SU-DHL-6 (cell line): ENCODE results near the gene IFIT2.

Source experiments
- H2AFZ ChIP-seq: fragments of 200-600 bp; sonication (generic); 2 replicates; pipeline ENCODE4 v1.6.1; 2014; ENCODE audit warnings: low read depth, mild to moderate bottlenecking, moderate library complexity, mixed read lengths, antibody characterized with exemption, low read length; ENCODE audit not compliant: severe bottlenecking
- H3F3A ChIP-seq: fragments of 200-600 bp; shearing (Covaris generic); 2 replicates; pipeline ENCODE4 v1.6.0; 2016; ENCODE audit warnings: antibody characterized with exemption, mild to moderate bottlenecking; ENCODE audit not compliant: insufficient read depth
- H3K27ac ChIP-seq: fragments of 200-600 bp; sonication (generic); 2 replicates; pipeline ENCODE4 v1.5.1; 2016; ENCODE audit warnings: low read depth, mild to moderate bottlenecking, low read length, moderate library complexity, mixed read lengths
- H3K27me3 ChIP-seq: fragments of 200-600 bp; sonication (generic), shearing (Covaris generic); 2 replicates; pipeline ENCODE4 v1.6.0; 2014; ENCODE audit warnings: mild to moderate bottlenecking, low read length
- H3K36me3 ChIP-seq: fragments of 200-600 bp; sonication (generic); 2 replicates; pipeline ENCODE4 v1.6.1; 2014; ENCODE audit warnings: mild to moderate bottlenecking, low read length, mixed read lengths
- H3K4me2 ChIP-seq: fragments of 300-600, 200-600 bp; shearing (Covaris generic), sonication (generic); 2 replicates; pipeline ENCODE4 v1.6.0; 2014; ENCODE audit warnings: low read length, low read depth, mild to moderate bottlenecking; ENCODE audit not compliant: poor library complexity, severe bottlenecking
- H3K4me3 ChIP-seq: fragments of 200-600 bp; sonication (generic); 2 replicates; pipeline ENCODE4 v1.5.1; 2014; ENCODE audit warnings: antibody characterized with exemption, low read length, mild to moderate bottlenecking, mixed read lengths; ENCODE audit not compliant: insufficient read depth, poor library complexity, severe bottlenecking
- H3K79me2 ChIP-seq: fragments of 200-600 bp; sonication (generic); 2 replicates; pipeline ENCODE4 v1.6.1; 2014; ENCODE audit warnings: mild to moderate bottlenecking, low read length, moderate library complexity; ENCODE audit not compliant: insufficient read depth
- H3K9ac ChIP-seq: fragments of 200-600 bp; sonication (generic); 2 replicates; pipeline ENCODE4 v1.7.0; 2014; ENCODE audit warnings: mild to moderate bottlenecking, low read length
- H3K9me2 ChIP-seq: fragments of 200-600 bp; sonication (generic); replicated peaks from 2 replicates; pipeline ENCODE4 v1.6.1; 2014; ENCODE audit warnings: low read length; ENCODE audit not compliant: insufficient read depth
- H3K9me3 ChIP-seq: fragments of 200-600 bp; sonication (generic); 2 replicates; pipeline ENCODE4 v1.6.1; 2014; ENCODE audit warnings: low read length, mixed read lengths; ENCODE audit not compliant: insufficient read depth
- H4K20me1 ChIP-seq: fragments of 200-600 bp; sonication (generic); 2 replicates; pipeline ENCODE4 v1.6.1; 2014; ENCODE audit warnings: low read depth, mild to moderate bottlenecking, antibody characterized with exemption, low read length, moderate library complexity, mixed read lengths
- CTCF ChIP-seq: fragments of 200-600 bp; sonication (generic); IDR thresholded peaks from one replicate; pipeline ENCODE4 v1.5.1; 2017; ENCODE audit warnings: antibody characterized with exemption, mild to moderate bottlenecking, low read length, moderate library complexity; ENCODE audit not compliant: insufficient read depth, poor library complexity, severe bottlenecking
- EZH2phosphoT487 ChIP-seq: fragments of 200-600 bp; sonication (generic), shearing (Covaris generic); conservative IDR thresholded peaks from 2 replicates; pipeline ENCODE4 v1.6.1; 2018; ENCODE audit warnings: mild to moderate bottlenecking, antibody characterized with exemption, low read length, moderate library complexity, mixed read lengths

IFIT2 gene

GRCh38 chr10:89301232-89301631, 614 bp upstream of the IFIT2 start:
- Histone ChIP-seq H3K27ac (no peak overlapping the region), H3K4me3 (peak overlapping the region; percentile 33), H2AFZ (no peak overlapping the region)

GRCh38 chr10:89302625-89303024, 779 bp downstream of the IFIT2 start:
- no peaks in the 10 kb centered on the region for H3K9me3 ChIP-seq
- no peaks in the 10 kb centered on the region for H3K9me2 ChIP-seq
- H3K79me2 ChIP-seq = no peaks in the 10 kb centered on the region
- no peak overlapping the region for H2AFZ ChIP-seq
- TF ChIP-seq EZH2phosphoT487 (no peak), CTCF (no peak)
- no peaks in the 10 kb centered on the region for H3K27me3 ChIP-seq
- no peaks in the 10 kb centered on the region for H3K36me3 ChIP-seq
- H3K9ac ChIP-seq = 0 out of 2 replicates have a peak overlapping the region, but pooled peaks have one; percentile 4
- peak overlapping the region; percentile 57 for H3K4me2 ChIP-seq
- no peak overlapping the region for H3K4me3 ChIP-seq
- no peak overlapping the region for H3K27ac ChIP-seq
- H3F3A ChIP-seq = 0 out of 2 replicates have a peak, but pooled peaks cover 3% of the 10 kb centered on the region
- H4K20me1 ChIP-seq = no peaks in the 10 kb centered on the region

More at GRCh38 chr10:89301232-89301631, 614 bp upstream of the IFIT2 start:
- H3F3A ChIP-seq = 0 out of 2 replicates have a peak, but pooled peaks cover 3% of the 10 kb centered on the region
- no peaks in the 10 kb centered on the region for H4K20me1 ChIP-seq
- TF ChIP-seq CTCF = no peak
- no peak for TF ChIP-seq EZH2phosphoT487
- H3K79me2 ChIP-seq = no peaks in the 10 kb centered on the region
- peak overlapping the region; percentile 57 for H3K4me2 ChIP-seq
- no peak overlapping the region for H3K9ac ChIP-seq
- H3K9me2 ChIP-seq = no peaks in the 10 kb centered on the region
- H3K27me3 ChIP-seq = no peaks in the 10 kb centered on the region
- H3K9me3 ChIP-seq = no peaks in the 10 kb centered on the region
- no peaks in the 10 kb centered on the region for H3K36me3 ChIP-seq

- H3K79me2 ChIP-seq = no peaks in the 10 kb centered on the region
- H3K9me2 ChIP-seq = no peaks in the 10 kb centered on the region
- no peaks in the 10 kb centered on the region for H3K9me3 ChIP-seq
- no peak overlapping the region for H3K9ac ChIP-seq
- no peaks in the 10 kb centered on the region for H3K36me3 ChIP-seq
- H4K20me1 ChIP-seq = no peaks in the 10 kb centered on the region
- 0 out of 2 replicates have a peak, but pooled peaks cover 3% of the 10 kb centered on the region for H3F3A ChIP-seq
- no peak overlapping the region for H3K27ac ChIP-seq
- no peaks in the 10 kb centered on the region for H3K27me3 ChIP-seq
- no peak for TF ChIP-seq CTCF
- no peak for TF ChIP-seq EZH2phosphoT487
- no peak overlapping the region for H3K4me2 ChIP-seq
- no peak overlapping the region for H2AFZ ChIP-seq
- no peak overlapping the region for H3K4me3 ChIP-seq
Measured at GRCh38 chr10:89303161-89303560, 1.3 kb downstream of the IFIT2 start.
